ENCODE data around the gene SNX5. TPM values are rescaled to one million over a fixed set of nuclear protein-coding genes. Genes with fewer than 3 reads are reported as not detected.

Gene SNX5
- total RNA-seq, 4 donors from 2014 or later = 49.9 to 114 (median 64.5) TPM

DNA sequence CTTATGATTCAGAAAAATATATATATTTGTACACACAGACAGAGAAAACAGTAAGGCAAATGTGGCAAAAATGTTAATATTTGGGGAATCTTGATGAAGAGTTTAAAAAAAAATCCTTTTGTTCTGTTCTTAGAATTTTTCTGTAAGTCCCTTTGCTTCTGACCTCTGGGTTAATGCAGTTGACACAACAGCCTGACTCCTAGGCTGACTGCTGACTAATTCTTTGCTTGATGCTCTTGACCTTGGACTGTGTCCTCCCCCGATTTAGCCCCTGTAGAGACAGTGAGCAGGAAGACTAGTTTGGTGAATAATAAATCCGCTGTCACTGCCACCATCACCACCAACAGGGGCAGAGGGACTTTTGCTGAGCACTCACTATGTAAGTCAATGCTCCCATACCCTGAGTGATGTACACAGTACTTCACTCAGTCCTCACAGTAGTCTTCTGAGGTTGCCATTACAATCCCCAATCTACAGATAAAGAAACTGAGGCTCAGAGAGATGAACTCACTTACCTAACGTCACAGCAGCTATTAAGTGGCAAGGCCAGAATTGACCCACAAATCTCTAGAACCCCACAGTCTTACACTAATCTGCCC, 71.7 kb downstream of the SNX5 start:
- no peaks in the 10 kb centered on the region for H3K9me3 ChIP-seq
- peaks cover 18% of the 10 kb centered on the region for H3K4me1 ChIP-seq
- H3K4me3 ChIP-seq = no peak overlapping the region
- H3K36me3 ChIP-seq = no peaks in the 10 kb centered on the region
- H3K27ac ChIP-seq = no peak overlapping the region
- no peaks in the 10 kb centered on the region for H3K27me3 ChIP-seq
- 77% methylated on average over 3 of the region's 3 CpGs for WGBS
- no peak for TF ChIP-seq POLR2A (IDR thresholded peaks at IDR 0.05)
- TF ChIP-seq EP300 (IDR thresholded peaks at IDR 0.05) = no peak
- TF ChIP-seq POLR2AphosphoS5 (IDR thresholded peaks at IDR 0.05) = no peak
- TF ChIP-seq, protein P1, sequence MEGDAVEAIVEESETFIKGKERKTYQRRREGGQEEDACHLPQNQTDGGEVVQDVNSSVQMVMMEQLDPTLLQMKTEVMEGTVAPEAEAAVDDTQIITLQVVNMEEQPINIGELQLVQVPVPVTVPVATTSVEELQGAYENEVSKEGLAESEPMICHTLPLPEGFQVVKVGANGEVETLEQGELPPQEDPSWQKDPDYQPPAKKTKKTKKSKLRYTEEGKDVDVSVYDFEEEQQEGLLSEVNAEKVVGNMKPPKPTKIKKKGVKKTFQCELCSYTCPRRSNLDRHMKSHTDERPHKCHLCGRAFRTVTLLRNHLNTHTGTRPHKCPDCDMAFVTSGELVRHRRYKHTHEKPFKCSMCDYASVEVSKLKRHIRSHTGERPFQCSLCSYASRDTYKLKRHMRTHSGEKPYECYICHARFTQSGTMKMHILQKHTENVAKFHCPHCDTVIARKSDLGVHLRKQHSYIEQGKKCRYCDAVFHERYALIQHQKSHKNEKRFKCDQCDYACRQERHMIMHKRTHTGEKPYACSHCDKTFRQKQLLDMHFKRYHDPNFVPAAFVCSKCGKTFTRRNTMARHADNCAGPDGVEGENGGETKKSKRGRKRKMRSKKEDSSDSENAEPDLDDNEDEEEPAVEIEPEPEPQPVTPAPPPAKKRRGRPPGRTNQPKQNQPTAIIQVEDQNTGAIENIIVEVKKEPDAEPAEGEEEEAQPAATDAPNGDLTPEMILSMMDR (IDR thresholded peaks at IDR 0.05) = no peak
- DNase-seq (ENCODE audit: low spot score in 2 of 2) = no peak

DNA sequence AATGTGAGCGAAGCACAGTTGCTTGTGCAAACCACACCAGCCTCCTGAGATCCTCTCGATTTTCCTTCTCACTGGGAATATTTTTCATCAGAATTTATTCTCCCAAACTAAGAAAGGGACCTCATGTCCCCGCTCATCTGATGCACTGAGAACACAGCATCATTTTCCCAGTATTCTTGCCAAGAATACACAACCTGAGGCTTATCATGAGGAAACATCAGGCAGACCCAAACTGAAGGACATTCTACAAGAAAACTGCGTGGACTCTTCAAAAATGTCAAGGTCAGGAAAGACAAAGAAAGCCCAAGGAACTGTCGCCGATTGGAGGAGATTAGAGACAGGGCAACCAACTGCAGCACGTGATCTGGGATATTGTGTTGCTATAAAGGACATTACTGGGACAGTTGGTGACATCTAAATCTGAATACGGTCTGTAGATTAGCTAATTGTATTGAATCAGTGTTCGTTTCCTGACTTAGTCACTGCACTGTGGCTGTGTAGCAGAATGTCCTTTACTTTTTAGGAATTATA, 72.3 kb downstream of the SNX5 start:
- H3K4me3 ChIP-seq = peak overlapping the region; percentile 40
- H3K36me3 ChIP-seq = no peaks in the 10 kb centered on the region
- DNase-seq (ENCODE audit: low spot score in 2 of 2) = no peak
- TF ChIP-seq EP300 (IDR thresholded peaks at IDR 0.05) = no peak
- no peaks in the 10 kb centered on the region for H3K27me3 ChIP-seq
- H3K4me1 ChIP-seq = peaks cover 18% of the 10 kb centered on the region
- H3K27ac ChIP-seq = peak overlapping the region; percentile 78
- 40% methylated on average over 9 of the region's 9 CpGs for WGBS
- no peaks in the 10 kb centered on the region for H3K9me3 ChIP-seq

DNA sequence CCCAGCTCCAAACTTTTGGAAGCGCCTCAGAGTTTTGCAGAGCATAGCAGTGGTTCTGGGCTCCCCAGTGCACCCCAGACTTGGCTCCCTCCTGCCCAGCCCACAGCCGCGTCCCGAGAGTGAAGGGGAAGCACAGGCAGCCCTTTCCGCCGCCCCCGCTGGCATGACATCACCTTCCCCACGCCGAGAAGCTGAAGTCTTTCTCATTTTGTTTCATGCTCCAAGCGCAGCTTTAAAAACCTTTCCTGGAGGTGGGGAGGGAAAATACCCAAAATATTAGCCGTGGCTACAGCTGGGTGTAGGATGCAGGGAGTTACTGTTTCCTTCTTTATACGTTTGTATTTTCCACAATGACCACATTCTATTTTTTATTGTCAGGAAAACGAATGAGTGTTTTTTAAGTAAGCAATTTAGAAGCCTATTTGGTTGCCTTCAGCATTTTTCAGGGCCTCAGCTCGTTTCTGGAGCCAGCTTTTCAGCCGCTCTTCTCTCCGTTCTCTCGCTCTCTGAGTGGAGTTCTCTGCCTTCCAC, 72.9 kb downstream of the SNX5 start:
- WGBS = 12% methylated on average over 17 of the region's 17 CpGs
- Histone ChIP-seq H3K4me3 (peak overlapping the region; percentile 40), H3K4me1 (peaks cover 18% of the 10 kb centered on the region), H3K36me3 (no peaks in the 10 kb centered on the region), H3K27me3 (no peaks in the 10 kb centered on the region), H3K9me3 (no peaks in the 10 kb centered on the region), H3K27ac (peak overlapping the region; percentile 78)
- DNase-seq (ENCODE audit: low spot score in 2 of 2) = peak; percentile 84
- TF ChIP-seq POLR2A (IDR thresholded peaks at IDR 0.05) (no peak), POLR2AphosphoS5 (IDR thresholded peaks at IDR 0.05) (no peak), EP300 (IDR thresholded peaks at IDR 0.05) (no peak)
- TF ChIP-seq, protein P1 (IDR thresholded peaks at IDR 0.05) = no peak

DNA sequence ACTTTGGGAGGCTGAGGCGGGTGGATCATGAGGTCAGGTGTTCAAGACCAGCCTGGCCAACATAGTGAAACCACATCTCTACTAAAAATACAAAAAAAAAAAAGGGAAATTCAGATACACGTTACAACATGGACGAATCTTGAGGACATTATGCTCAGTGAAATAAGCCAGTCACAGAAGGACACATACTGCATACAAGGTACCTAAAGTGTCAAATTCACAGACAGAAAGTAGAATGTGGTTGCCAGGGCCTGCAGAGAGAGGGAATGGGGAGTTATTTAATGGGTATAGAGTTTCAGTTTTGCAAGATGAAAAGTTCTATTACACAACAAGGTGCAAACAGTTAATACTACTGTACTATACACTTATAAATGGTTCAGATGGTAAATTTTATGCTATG, 75.1 kb downstream of the SNX5 start:
- Histone ChIP-seq H3K27ac (no peak overlapping the region), H3K9me3 (peaks cover 9% of the 10 kb centered on the region), H3K36me3 (no peaks in the 10 kb centered on the region), H3K4me3 (no peak overlapping the region), H3K27me3 (no peaks in the 10 kb centered on the region), H3K4me1 (peaks cover 18% of the 10 kb centered on the region)
- 79% methylated on average over 3 of the region's 3 CpGs for WGBS
- TF ChIP-seq, protein P1 (IDR thresholded peaks at IDR 0.05) = no peak
- no peak for TF ChIP-seq POLR2AphosphoS5 (IDR thresholded peaks at IDR 0.05)
- TF ChIP-seq POLR2A (IDR thresholded peaks at IDR 0.05) = no peak
- TF ChIP-seq EP300 (IDR thresholded peaks at IDR 0.05) = no peak
- DNase-seq (ENCODE audit: low spot score in 2 of 2) = no peak

DNA sequence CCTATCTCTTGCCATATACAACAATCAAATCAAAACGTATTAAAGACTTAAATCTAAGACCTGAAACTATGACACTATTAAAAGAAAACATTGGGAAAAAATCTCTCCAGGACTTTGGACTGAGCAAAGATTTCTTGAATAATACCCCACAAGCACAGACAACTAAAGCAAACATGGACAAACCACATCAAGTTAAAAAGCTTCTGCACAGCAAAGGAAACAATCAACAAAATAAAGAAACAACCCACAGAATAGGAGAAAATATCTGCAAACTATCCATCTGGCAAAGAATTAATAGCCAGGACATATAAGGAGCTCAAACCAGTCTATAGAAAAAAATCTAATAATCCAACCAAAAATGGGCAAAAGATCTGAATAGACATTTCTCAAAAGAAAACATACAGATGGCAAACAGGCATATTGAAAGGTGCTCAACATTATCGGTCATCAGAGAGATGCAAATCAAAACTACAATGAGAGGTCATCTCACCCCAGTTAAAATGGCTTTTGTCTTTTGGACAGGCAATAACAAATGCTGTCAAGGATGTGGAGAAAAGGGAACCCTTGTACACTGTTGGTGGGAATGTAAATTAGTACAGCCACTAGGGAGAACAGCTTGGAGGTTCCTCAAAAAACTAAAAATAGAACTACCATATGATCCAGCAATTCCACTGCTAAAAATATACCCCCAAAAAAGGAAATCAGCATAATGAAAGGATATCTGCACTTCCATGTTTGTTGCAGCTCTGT, 76.2 kb downstream of the SNX5 start:
- Histone ChIP-seq H3K27me3 (no peaks in the 10 kb centered on the region), H3K9me3 (peaks cover 9% of the 10 kb centered on the region), H3K4me3 (no peak overlapping the region), H3K4me1 (peaks cover 18% of the 10 kb centered on the region), H3K27ac (no peak overlapping the region), H3K36me3 (no peaks in the 10 kb centered on the region)
- no peak for DNase-seq (ENCODE audit: low spot score in 2 of 2)
- WGBS = 70% methylated on average over 2 of the region's 2 CpGs
- TF ChIP-seq POLR2AphosphoS5 (IDR thresholded peaks at IDR 0.05) (no peak), EP300 (IDR thresholded peaks at IDR 0.05) (no peak), POLR2A (IDR thresholded peaks at IDR 0.05) (no peak)
- TF ChIP-seq, protein P1 (IDR thresholded peaks at IDR 0.05) = no peak

Other genes starting within 250 kb of the SNX5 start
- gene MGME1, start 224 bp upstream of the SNX5 start, total RNA-seq = 10 to 100 TPM; 30.2 to 68.1 (median 32.8) TPM
- 10 to 100 TPM; 16.9 to 53.8 (median 24.8) TPM for gene OVOL2, start 89.1 kb upstream of the SNX5 start, total RNA-seq
- 10 to 100 TPM; 13.2 to 22.0 (median 18.6) TPM for gene KAT14, start 169.1 kb upstream of the SNX5 start, total RNA-seq
- gene PET117, start 169.1 kb upstream of the SNX5 start, total RNA-seq = 10 to 100 TPM; 12.3 to 20.3 (median 17.7) TPM

All from suprapubic skin (tissue), 4 donors.